NCI-H82 (cell line): ENCODE results near the gene ZFHX2.

Experiments
- DNase-seq: peaks from one replicate; lab custom pipeline; 2025; lab: John Stamatoyannopoulos, UW

ZFHX2 gene

GRCh38 chr14:23559926-23560520, 8.5 kb upstream of the ZFHX2 start:
- no peak for DNase-seq

- peak; percentile 78 for DNase-seq
Measured at GRCh38 chr14:23559010-23559925, 7.7 kb upstream of the ZFHX2 start.

DNA sequence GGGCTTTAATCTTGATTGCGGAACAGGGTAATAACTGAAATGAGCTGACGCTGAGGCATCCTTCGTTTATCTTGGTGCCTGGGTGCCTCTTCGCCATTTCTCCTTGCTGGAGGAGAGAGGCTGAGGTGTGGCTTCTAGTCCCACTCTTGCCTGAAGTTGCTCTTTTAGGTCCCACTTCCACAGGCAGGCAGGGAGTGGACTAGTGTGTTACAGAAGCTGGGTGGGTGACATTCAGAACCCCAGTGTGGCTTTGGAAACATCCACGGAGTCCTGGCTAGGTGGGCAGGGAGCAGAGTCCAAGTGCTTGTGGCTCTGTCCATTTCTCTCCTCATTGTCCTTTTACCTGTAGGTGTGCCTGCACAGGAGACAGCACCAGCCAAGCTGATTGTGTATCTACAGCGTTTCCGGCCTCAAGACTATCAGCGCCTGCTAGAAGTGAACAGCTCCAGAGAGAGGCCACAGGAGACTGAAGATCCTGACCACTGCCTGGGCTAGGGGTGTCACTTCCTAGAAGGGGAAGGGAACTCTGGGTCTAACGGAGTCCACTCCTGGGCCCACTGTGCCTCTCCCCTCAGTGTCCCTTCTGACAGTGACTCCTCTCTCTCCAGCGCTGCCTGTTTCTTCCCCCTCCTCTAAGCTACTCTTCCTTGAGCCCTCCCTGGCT, 6.9 kb upstream of the ZFHX2 start:
- peak; percentile 41 for DNase-seq

DNA sequence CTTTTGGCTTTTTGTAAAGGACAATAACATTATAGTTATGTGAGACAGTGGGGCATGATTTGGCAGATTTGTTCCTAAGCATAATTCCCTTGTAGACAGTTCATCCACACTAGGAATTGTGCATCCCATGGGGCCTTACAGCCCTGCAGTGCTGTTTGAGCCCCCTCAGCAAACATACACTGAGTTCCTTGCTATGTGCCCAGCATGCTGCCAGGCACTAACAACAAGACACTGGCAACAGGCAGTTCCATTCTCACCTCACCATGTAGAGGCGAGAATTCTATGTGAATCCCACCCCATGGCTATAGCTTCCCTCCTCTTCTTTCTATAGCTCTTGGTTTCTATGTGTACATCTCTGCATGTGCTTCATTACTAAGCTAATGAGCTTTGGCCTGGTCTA, 6.4 kb upstream of the ZFHX2 start:
- DNase-seq, result no peak

DNA sequence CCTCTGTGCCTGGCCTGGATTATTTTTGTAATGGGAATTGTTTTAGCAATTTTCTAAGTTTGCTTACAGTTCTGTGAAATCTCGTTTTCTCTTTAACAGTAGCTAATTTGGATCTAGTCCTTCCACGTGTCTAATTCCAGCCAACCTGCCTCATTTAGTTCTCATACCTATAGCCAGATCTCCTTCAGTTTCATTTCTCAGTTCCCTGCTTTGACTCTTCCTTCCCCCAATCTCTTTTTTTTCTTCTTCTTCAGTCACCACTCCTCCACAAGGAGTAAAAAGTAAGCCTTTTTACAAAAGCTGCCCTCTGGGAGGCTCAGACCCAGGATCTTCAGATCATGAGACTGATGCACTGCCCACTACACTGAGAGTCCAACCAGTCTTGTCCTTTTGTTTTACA, 6.0 kb upstream of the ZFHX2 start:
- DNase-seq, result no peak

DNA sequence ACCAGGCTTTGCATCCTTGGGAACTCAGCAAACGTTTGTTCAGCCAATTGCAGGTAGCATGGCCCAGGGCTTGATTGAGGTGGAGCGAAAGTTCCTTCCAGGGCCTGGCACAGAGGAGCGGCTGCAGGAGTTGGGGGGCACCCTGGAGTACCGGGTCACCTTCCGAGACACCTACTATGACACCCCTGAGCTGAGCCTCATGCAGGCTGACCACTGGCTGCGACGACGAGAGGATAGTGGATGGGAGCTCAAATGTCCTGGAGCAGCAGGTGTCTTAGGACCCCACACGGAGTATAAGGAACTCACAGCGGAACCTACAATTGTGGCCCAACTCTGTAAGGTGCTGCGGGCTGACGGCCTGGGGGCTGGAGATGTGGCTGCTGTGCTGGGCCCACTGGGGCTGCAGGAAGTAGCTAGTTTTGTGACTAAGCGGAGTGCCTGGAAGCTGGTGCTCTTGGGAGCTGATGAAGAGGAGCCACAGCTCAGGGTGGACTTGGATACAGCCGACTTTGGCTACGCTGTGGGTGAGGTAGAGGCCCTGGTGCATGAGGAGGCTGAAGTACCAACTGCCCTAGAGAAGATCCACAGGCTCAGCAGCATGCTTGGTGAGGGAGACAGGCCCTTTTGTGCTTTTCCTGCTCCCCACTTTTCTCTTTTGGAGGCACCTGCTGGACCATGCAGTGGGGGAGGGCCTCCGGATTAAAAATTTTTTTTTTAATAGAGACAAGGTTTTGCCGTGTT, 5.3 kb upstream of the ZFHX2 start:
- no peak for DNase-seq

GRCh38 chr14:23555882-23556699, 4.5 kb upstream of the ZFHX2 start, which contains the start of gene THTPA:
Gene THTPA, plus strand, starts transcription at chr14:23556271. Its CDS starts 487 bp downstream, at chr14:23556758.
- peak; percentile 94 for DNase-seq

DNA sequence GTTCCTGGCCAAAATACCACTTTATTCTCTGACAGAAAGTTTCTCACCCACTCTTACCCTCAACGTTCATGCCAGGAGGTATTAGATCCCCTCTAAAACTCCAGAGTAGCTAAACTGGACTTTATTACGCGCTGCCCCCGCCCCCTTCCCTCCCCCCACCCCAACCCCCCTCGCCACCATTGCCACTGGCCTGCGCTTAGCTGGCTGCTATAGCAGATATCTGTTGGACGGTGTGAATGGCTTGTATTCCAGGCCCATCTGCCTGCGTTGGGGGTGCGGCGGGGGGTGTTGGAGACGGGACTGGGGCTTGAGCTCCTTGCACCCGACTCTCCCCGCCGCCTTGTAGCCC, 3.9 kb upstream of the ZFHX2 start:
- DNase-seq, result no peak

DNA sequence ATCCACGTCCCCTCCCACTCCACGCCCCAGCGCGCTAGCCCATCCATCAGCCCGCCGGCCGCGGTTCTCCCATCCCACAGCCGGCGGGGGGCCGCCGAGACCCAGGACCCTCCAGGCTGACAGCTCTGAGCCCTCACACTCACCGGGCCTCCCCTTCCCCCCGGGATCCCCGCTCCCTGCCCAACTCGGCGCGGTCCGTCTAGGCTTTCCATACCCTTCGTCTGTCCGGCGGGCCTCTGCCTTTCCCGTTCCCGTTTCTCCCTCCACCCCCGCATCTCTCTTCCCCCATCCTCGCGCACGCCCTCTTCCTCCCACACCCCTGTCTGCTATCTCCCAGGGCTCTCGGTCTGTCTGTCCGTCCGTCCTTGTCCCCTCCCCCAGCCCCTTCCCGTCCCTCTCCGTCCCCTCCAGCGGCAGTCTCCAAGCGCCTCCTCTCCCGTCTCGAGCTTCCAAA, 726 bp downstream of the ZFHX2 start:
- DNase-seq, result peak; percentile 58

DNA sequence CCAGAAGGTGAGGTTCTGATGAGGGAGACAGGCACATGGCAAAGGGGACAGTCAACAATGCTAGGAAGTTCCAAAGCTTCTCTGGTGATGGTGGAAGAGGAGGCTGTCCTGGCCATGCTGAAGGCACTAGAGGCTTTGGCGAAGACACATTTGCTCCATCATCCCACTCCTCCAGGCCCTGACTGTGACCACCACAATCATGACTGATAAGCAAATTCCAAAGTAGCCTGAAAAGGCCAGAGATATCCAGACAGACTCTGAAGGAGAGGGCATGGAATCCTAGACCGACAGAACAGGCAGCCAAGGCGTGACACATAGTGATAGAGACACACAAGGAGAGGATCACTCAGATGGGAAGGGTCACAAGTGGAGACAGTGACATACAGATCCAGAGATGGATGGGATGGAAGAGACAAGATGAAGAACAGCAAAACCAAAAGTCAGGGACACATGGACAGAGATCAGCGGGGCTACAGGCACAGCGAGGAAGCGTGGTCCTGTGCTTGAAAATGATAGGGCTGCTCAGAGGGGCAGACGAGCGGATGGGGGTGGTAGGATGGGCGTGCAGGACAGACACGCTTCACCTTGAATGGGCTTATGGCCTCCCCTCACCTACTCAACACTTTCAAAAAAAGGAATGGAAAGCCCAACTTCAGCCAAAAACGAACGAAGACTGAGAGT, 1.3 kb downstream of the ZFHX2 start:
- DNase-seq, result no peak

GRCh38 chr14:23548351-23549318, 2.9 kb downstream of the ZFHX2 start:
- DNase-seq, result no peak

DNA sequence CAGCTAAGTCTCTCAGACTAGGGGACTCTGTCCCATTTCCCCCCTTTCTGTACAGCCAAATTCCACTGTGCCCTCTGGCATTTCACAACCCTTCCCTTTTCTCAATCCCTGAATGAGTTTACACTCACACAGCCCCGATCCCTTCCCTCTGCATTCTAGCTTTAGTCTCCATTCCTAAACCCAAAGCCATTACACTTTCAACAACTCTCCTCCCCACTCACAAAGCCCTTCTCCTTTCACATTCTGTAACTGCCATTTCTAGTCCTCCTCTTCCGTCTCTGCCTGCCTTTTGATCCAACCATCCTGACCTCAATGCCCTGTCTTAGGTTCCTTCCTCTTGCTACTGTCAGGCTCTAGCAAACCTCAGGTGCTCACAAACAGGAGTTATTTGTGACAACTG, 3.6 kb downstream of the ZFHX2 start:
- DNase-seq, result no peak

- no peak for DNase-seq
Measured at GRCh38 chr14:23546450-23547035, 5.0 kb downstream of the ZFHX2 start.

DNA sequence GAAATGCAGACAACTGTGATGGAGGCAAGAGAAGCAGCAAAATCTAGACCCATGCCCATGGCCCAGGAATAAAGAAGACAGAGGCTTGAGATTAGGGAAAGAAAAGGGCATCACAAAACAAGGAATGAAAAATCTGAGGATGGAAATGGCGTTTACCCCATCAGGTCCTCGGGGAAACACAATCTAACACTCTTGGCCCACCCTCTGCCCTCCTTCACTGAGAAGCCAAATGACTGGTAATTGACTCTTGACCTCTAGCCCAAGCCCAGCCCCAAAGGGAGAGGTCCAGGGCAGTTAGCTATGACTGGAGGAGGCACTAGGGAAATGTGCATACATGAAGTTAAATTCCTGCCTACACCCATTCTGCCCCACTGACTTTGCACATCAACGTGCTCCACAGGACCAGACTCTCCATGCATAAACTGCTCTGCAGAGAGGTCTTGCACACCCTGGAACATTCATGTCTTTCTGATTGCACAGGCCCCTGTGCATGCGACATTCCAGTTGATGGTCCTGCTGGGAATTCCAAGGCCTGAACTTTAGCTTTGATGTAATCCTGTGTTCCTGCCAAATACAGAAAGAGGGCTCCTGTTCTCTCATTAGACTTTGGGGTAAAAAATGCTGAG, 5.7 kb downstream of the ZFHX2 start:
- DNase-seq, result no peak

DNA sequence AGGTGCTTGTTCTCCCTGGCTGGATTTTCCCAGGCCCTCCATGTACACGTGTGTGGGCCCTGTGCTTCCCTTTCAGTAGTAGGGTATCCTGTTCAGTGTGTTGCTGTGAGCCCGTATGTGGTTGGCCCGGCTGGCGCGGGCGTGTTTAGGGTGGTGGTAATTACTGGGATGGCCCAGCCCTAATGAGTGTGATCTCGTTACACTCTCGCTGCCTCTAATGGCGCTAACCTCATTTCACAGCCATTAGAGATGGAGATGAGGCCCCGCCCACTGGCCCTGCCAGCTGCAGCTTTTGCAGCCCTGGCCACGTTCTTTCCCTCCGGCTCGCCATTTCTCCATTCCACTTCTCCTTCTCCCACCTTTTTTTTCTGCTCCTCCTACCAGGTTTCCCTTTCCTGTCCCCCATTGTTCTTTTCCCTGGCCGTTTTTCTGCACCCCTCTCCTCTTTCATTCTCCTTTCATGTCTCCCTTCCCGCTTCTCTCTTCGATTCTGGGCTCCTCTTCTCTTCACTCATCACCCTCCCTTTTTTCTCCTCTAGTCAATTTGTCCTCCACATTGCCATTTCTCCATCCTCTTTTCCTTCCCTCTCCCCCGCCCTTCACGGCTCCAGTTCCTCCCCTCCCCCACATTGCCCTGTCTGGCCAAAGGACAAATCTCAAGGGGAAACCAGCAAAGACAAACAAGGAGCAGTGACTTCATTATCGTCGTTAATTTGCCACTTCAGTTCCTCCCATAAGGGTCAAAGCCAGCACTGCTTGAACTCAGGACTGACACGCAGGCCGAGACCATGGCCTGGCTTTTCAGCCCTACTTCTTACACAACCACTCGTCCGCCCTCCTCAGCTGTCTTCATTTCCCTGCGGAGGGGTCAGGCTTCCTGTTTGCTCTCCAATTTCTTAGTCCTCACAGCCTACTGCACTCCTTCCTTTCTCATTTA, 6.8 kb downstream of the ZFHX2 start:
- DNase-seq, result peak; percentile 96

GRCh38 chr14:23543403-23543802, 8.2 kb downstream of the ZFHX2 start:
- DNase-seq, result no peak

- DNase-seq, result no peak
Measured at GRCh38 chr14:23542261-23542660, 9.3 kb downstream of the ZFHX2 start.

- DNase-seq, result no peak
Measured at GRCh38 chr14:23540141-23540469, 11.5 kb downstream of the ZFHX2 start.
